ENCODE data around the gene SMAD3.
A peak's percentile ranks its signal among the peaks of the same experiment; 100 is the strongest.

SMAD3 gene

DNA sequence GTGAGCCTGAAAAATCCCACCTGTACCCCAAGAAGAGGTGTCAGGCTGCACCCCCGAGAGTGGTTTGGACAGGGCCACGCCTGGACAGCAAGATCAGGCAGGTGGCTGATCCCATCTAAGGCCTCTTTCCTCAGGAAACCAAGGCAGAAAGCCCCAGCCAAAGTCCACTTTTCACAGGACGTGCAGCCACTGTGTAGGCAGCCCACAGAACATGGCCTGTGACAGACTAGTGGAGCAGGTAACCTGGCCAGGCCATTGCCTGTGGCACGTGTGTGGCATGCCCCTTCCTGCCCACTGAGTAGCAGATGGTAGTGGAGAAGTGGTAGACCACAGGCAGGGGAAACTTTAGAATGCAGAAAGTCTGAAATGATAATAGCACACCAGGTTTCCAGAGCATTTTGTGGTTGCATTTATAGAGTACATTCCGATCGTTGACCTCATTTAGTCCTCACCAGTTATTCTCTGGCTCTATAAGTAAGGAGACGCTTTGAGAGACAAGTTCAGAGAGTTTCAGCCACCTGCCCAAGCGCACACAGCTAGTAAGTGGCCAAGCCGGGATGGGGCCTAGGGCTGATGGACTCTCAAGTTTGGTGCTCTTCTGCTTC, 120.3 kb downstream of the SMAD3 start:
- DNase-seq = no peak

DNA sequence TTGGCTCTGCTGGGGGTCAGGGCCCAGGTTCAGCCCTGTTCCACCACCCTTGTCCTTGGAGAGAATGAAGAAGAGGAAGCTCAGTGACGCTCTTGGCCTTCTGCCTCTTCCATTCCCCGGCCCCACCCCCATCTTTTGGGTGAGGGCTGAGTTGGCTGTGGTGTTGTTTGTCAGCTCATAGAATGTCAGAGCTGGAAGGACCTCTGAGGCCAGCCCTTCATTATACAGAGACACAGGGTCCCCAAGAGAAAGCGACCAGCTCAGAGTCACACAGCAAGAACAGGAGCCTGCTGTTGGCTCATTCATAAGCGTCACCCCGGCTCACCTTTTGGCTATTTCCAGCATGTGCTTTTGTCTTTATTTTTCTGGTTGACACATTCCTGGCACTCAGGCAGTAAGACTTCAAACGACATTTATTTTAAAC, 120.8 kb downstream of the SMAD3 start:
- DNase-seq = no peak

DNA sequence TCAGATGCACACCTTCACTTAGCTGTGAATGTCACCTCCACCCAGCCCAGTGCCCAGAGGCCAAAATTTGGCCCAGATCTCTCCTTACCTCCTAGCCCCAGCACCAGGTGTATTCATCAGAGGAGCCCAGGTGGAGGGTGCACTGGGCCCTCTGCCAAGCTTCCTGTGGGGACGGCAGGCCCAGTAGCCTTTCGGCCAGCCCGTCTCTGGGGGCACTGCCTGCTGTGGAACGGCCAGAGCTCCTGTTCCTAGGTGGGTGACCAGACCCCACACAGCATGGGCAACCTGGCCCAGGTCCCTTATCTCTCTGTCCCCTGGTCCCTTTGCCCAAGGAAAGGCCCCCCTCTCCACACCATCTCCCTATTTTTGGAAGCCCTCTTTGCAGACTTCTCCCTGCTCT, 121.3 kb downstream of the SMAD3 start:
- DNase-seq = no peak

DNA sequence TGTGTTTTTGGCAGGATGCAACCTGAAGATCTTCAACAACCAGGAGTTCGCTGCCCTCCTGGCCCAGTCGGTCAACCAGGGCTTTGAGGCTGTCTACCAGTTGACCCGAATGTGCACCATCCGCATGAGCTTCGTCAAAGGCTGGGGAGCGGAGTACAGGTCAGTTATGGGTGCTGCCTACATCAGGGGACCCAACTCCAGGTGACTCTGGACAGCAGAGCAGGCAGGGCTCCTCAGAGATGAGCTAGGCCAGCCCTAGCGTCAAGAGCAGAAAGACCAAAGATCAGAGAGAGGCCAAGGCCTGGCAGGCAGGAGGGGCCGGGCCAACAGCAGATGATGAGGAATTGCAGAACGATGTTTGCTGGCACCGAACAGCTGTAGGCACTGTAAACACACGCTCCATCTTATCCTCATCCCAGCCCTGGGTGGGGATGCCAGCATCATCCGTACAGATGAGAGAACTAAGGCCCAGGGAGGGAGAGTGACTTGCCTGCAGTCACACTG, 122.0 kb downstream of the SMAD3 start:
- no peak for DNase-seq

DNA sequence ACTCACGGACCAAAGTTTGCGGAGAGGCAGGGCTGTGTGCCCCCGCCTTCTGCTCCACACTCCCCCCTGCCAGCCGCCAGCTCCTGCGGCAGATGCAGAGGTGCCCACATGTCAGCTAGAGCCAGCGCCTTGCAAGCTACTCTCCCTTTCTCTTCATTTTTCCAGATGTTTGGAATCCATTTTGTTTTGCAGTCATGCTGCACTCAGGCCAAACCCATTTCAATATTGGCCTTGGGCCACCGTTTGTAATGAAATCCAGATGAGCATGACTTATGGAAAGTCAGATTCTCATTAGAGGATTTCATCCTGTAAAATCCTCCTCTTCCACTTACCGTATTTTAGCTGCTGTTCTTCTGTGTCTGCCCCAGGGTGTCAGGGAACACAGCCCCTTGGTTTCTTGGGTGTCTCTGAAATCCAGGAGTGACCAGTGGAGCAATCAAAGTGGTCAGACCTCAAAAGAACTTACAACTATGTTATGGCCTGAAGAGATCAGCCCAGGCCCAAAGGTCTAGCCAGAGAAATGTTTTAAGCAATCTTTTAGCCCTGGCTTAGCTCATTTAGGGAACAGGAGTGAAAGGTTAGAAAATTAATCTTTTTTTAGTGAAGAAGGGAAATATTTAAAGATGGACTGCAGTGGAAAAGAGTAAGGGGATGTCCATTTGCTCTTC, 123.3 kb downstream of the SMAD3 start:
- peak; percentile 94 for DNase-seq

DNA sequence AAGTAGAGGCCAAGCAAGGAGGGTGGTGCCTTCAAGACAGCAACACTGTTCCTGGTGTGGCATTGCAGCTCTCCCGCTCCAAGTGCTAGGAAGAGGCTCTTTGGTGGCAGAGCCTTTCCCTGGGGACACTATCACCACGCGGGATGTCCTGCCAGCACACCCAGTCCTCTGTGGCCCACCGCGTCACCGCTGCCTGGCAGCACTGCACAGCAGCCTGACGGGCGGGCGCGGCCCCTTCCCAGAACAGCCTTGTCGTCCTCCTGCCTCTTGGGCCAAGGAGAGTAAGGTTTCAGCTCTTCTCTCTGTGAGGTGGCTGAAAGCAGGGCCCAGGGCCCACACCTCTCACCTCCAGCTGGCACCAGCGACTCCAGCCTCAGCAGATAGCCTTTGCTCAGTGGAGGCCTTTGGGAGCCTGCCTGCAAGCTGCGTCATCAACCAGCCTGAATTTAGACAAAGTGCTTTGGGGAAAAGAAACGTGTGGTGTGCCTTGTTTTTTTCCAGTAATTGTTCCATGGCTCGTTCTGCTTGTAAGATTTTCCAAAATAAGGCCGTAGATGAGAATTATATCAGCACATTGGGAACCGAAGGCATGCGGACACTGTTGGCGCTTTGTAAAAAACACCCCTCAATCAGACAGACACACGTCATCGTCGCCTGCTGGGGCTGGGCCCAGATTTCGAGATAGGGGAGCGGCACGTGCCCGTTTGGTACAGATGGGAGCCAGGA, 124.1 kb downstream of the SMAD3 start:
- peak; percentile 94 for DNase-seq

DNA sequence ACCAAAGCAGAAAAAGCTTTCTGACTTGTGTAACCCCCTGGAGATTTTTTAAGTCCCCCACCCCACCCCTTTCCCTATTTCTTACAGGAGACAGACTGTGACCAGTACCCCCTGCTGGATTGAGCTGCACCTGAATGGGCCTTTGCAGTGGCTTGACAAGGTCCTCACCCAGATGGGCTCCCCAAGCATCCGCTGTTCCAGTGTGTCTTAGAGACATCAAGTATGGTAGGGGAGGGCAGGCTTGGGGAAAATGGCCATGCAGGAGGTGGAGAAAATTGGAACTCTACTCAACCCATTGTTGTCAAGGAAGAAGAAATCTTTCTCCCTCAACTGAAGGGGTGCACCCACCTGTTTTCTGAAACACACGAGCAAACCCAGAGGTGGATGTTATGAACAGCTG, 124.9 kb downstream of the SMAD3 start:
- DNase-seq = no peak

DNA sequence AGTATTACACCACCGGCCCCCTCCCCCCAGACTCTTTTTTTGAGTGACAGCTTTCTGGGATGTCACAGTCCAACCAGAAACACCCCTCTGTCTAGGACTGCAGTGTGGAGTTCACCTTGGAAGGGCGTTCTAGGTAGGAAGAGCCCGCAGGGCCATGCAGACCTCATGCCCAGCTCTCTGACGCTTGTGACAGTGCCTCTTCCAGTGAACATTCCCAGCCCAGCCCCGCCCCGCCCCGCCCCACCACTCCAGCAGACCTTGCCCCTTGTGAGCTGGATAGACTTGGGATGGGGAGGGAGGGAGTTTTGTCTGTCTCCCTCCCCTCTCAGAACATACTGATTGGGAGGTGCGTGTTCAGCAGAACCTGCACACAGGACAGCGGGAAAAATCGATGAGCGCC, 125.4 kb downstream of the SMAD3 start:
- DNase-seq = no peak

DNA sequence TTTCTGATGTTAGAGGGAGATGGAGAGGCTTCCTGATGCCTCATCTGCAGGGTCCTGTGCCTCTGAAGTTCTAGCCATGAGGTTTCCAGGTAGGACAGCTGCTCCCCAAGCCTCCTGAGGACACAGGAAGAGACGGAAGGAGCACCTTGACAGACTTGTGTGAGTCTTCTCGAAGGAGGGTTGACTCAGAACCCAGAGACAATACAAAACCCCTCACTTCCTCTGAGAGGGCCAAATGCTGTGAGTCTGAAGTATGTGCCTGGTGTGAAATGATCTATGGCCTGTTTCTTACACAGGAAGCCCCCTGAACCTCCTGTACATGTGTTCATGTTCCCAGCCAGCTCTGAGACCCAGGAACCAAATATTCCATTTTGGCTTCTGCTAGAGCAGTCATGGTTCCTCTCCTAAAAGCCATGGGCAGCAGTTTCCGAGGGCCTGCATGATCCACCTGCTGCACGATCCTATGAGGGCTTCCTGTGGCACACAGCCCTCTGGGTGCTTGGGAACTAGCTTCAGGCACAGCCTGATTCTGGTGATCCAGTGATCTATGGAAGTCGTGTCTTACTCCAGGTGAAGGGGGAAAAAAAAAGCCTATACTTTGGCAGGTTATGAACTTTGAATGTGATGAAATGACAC, 126.9 kb downstream of the SMAD3 start:
- DNase-seq = no peak

DNA sequence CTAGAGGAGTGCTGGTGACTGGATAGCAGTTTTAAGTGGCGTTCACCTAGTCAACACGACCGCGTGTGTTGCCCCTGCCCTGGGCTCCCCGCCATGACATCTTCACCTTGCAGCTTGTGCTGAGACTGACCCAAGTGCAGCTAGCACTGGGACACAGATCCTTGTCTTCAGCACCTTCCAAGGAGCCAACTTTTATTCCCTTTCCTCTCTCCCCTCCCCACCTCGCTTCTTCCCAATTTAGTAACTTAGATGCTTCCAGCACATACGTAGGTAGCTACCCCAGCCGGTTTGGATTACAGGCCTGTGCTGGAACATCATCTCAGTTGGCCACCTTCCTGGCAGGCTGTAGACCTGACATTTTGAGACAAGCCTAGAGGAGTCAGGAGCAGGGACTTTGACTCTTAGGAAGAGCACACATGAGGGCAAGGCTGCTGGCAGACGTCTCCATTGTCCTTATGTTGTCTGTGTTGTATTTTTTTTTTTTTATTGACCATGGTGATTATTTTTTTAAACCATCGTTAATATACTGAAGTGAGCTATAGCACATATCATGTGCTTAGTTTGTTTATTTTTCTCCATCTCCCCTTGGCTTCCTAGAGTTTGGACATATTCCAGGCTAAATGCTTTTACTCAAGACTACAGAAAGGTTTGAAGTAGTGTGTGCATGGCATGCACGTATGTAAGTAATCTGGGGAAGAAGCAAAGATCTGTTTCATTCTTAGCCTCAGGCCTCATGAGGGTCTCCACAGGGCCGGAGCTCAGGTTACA, 128.0 kb downstream of the SMAD3 start:
- DNase-seq = peak; percentile 73

DNA sequence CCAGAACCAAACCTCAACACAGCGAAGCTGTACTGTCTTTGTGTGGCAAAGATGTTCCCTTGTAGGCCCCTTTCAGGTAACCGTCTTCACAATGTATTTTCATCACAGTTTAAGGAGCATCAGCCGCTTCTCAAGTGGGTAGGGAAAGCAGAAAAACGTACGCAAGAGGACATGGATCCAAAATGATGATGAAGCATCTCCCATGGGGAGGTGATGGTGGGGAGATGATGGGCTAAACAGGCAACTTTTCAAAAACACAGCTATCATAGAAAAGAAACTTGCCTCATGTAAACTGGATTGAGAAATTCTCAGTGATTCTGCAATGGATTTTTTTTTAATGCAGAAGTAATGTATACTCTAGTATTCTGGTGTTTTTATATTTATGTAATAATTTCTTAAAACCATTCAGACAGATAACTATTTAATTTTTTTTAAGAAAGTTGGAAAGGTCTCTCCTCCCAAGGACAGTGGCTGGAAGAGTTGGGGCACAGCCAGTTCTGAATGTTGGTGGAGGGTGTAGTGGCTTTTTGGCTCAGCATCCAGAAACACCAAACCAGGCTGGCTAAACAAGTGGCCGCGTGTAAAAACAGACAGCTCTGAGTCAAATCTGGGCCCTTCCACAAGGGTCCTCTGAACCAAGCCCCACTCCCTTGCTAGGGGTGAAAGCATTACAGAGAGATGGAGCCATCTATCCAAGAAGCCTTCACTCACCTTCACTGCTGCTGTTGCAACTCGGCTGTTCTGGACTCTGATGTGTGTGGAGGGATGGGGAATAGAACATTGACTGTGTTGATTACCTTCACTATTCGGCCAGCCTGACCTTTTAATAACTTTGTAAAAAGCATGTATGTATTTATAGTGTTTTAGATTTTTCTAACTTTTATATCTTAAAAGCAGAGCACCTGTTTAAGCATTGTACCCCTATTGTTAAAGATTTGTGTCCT, 129.0 kb downstream of the SMAD3 start:
- DNase-seq = no peak

DNA sequence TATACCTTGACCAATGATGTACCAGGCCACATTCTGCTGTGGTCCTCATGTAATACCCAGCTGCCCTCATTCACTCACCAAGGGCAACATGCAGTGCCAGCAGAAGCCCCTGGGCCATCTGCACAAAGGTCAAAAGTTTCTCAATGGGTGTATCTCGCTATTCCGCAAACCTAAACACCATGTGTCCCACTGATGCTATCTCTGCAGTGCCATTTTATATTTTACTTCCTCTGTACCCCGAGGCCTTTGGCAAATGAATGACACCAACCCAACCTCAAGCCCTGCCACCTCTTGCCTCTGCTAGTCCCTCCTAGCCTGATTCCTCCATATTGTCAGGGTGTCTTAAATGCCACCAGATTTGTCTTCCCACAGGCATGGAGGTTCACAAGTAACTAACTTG, 129.9 kb downstream of the SMAD3 start:
- no peak for DNase-seq

DNA sequence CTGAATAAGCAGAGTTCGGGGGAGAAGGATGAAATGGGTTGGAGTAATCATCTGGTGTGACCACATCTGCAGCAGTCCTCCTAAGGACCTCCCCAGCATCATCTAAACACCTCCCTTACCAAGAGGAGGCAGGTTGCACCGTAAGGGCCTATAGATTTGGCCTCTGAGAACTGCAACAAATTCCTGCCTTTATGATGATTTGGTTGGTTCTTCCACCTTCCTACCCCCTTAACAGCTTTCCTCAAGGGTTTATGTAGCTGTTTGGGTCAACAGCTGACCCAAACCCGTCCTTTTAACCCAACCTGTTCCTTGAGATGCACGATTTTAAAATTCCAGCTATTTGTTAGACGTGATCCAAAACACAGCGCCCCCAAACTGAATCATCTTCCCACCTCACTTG, 130.8 kb downstream of the SMAD3 start:
- DNase-seq = no peak

DNA sequence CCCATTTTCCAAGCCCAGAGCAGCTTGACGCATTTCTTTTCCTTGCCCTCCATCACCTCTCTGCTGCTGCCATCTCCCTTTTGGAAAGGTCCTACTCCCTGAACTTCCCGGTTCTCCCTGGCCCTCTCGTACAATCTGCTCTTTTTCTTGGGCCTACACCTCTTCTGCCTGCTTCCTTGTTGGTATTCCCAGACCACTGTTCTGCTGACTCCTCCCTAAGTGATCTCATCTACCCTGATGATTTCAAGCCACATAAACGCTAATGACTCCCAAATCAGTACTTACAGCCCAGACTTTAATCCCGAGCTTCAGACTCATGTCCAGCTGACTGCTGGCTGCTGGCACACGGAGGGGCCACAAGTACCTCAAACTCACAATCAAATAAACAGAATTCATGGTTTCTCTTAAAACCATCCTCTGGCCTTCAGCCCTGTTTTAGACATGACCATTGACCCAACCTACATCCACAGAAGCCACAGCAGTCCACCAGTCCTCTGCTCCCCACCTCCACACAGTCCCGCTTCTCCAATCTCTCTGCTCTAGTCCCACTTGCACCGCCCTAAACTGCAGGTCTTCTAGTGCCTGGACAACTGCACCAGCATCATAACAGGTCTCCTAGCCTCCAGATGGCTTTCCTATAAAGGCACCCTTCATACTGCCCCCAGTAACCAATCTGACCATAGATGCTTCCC, 131.4 kb downstream of the SMAD3 start:
- DNase-seq = no peak

DNA sequence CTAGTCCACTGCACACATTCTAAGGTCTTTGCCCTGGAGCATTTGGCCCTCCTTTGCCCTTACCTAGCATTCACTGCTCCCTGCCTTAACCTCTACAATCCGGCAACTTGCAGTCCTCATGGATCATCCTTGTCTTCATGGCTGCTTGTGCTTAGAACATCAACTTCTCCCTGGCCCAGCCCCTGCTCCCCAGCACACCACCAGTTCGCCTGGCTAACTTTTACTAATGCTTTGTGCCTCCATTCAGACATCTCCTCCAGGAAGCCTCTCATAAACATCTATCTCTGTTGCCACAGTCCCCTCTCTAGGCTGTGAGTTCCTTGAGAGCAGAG, 131.9 kb downstream of the SMAD3 start:
- no peak for DNase-seq

DNA sequence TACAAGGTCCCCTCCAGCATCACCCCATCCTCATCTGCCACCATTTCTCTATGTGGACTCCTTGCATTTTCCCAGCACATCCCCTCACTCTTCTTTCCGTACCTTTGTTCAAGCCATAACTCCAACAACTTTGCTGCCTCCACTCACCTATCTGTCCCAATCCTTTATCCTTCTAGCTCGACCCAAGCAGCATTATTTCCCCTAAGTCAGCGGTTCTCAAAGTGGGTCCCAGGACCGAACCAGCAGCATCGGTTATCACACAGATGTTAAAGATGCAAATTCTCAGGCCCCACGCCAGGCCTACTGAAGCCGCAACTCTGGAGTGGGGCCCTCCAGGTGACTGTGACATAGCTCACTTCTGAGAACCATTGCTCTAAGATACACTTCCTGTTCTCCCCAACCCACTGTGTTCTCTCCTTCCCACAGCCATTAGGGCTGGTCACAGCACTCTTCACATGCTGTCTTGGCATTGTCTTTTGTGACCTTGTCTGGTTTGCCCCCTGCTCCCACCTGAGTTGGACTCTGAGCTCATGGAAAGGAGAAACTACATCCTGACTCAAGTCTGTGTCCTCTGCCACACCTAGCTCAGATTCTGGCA, 132.9 kb downstream of the SMAD3 start:
- no peak for DNase-seq

DNA sequence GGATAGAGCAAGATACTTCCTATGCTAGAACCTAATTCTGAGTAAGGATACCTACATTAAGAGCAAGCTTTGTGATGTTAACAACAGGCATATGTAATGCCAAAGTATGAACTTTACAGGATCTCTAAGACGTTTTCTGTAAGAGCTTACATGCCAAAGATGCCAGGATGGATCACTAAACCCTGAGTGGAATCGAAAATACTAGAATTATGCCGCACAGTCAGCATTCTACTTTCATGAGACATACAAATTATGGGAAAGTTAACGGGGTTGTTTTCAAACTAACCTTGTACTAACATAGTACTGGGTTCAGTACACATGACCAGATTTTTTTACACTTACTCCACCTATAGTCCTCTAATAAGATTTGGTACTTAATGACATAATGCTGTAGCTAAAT, 134.0 kb downstream of the SMAD3 start:
- DNase-seq = no peak

DNA sequence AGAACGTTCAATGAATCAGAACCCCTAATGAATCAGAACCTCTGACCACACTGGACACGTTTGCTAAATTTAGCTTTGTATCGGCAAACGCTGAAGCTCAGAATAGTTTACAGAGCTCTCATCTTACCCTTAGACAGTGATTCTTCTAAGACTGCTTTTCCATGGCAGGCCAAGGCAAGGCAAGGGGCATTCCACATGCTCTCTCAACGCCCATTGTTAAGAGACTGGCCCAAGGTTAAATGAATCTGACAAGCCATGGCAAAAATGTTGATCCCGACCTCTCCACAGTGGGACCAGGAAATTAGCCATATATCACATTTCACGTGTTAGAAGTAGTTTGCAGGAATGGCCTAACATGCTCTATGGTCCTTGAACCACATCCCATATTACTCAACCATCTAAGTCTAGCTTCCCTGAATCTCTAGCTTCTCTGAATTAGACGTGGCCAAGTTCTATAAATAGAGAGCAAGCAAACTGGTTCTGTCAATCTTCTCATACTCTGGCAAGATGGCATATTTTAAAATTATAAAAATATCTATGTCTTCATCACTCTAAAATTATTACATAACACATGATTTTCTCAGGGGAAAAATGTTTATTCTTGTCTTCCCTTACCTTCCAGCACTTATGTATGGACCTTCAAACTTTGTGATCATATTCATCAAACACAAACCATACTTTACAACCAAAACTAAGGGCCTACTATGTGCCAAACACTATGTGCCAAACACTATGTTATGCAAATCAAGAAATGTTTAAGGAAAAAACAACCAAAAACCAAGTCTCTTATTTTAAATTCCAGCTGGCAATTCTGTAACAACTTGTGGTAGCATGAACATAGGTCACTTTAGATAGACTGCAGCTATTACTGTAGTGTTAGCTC, 134.7 kb downstream of the SMAD3 start:
- no peak for DNase-seq

DNA sequence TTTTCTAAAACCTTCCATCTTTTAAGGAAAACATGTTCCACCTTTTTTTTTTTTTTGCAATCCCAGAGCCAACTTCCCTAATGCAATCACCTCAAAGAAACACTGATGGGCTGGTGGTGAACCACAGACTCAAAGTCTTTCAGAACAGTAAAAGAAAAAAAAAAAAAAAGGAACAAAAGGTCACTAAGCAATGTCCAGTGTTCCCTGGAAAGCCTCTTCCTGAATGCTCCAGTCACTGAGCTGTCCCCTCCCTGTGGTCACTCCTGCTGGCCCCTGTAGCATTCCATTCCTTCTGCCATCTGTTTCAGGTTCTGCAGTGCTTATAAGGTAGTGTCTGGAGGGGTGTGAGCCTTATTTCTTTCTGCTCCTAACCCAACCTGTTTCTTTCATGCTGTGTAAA, 135.7 kb downstream of the SMAD3 start:
- DNase-seq = no peak

DNA sequence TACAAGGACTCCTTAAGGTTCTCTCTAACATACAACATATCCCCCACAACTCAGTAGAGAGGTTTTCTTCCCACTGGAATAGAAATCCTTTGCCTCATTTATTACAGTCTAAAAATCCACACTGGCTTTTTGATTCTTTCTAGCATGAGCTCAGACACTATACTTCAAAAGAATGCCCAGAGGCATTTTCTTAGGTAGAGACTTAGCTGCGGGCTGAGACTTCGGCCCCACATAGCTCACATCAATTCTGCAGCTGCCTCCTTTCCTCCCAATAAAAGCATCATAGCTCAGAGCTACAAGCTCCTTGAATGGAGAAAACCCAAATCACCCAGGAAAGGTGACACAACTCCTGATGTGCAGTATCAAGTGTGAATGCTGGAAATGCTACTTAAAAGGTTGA, 136.7 kb downstream of the SMAD3 start:
- no peak for DNase-seq

Measured in right hindlimb (tissue), 1 donor.